Activated CD4-positive, alpha-beta T cell treated with anti-CD3 and anti-CD28 coated beads for 1 hour (primary cell): ENCODE results near the gene SLC2A13.
"Not testable (repeated sequence)": the region's sequence is repeated elsewhere in the genome, so short reads cannot be mapped to it uniquely, and the experiment has no call there.

Experiments used
- DNase-seq: peaks from one replicate; pipeline ENCODE4 v3.0.0-alpha.2; 2020

Gene SLC2A13

DNA sequence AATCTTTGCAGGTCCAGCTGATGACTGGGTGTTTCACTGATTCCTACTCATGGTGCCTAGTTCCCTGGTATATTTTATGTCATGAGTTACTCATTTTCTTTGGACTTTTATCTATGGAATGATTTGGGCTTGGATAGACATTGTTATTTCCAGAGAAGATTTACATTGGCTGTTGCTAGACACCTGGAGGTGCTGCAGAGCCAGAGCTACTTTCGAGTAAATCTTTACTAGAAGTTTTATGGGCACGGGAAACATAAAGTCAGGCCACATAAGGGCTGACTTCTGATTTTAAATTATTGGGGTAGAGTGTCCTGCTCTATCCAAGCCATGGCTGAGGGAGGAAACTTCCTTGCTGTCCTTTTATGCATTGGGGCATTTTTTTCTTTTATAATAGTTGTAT, 310.4 kb downstream of the SLC2A13 start:
- DNase-seq = no peak

DNA sequence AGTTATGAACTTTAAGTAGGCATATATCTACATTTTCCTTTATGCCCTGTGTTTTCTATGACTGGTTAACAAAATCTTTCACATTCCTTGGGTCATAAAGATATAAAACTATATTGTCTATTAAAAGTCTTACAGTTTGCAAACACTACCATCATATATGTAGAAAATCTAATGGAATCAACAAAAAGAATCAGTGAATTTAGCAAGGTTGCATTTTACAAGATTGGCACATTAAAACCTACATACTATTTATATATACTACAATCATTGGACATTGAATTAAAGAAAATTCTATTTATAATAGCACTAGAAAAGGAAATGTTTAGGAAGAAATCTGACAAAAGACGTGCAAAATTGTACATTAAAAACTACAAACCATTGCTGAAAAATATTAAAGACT, 312.9 kb downstream of the SLC2A13 start:
- DNase-seq = no peak

DNA sequence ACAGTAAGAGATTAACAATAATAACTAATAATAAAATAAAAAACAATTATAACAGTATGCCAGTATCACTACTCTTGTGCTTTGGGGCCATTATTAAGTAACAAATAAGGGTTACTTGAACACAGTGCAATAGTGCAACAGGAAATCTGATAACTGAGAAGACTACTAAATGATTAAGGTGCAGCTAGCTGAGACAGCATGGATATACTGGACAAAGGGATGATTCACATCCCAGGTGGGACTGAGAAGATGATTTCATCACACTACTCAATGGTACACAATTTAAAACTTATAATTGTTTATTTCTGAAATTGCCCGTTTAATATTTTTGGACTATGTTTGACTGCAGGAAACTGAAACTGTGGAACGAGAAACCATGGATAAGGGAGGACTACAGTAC, 317.6 kb downstream of the SLC2A13 start:
- no peak for DNase-seq

DNA sequence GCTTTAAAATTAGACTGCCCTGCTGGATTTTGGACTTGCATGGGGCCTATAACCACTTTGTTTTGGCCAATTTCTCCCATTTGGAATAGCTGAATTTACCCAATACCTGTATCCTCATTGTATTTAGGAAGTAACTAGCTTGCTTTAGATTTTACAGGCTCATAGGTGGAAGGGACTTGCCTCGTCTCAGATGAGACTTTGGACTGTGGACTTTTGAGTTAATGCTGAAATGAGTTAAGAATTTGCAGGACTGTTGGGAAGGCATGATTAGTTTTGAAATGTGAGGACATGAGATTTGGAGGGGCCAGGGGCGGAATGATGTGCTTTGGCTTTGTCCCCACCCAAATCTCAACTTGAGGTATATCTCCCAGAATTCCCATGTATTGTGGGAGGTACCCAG, 320.1 kb downstream of the SLC2A13 start:
- DNase-seq = not testable (repeated sequence)

DNA sequence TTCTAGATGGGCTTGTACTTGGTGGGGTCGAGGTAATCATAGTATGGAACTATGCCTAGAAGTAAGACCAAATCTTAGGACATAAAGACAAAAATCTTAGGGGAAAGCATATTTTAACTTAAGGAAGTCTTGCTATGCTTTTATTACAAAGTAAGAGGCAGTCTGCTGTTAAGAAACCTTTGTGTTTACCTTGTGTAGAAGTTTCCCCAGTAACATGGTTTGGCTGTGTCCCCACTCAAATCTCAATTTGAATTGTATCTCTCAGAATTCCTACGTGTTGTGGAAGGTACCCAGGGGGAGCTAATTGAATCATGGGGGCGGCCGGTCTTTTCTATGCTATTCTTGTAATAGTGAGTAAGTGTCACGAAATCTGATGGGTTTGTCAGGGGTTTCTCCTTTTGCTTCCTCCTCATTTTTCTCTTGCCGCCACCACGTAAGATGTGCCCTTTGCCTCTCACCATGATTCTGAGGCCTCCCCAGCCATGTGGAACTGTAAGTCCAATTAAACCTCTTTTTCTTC, 323.8 kb downstream of the SLC2A13 start:
- DNase-seq = no peak

DNA sequence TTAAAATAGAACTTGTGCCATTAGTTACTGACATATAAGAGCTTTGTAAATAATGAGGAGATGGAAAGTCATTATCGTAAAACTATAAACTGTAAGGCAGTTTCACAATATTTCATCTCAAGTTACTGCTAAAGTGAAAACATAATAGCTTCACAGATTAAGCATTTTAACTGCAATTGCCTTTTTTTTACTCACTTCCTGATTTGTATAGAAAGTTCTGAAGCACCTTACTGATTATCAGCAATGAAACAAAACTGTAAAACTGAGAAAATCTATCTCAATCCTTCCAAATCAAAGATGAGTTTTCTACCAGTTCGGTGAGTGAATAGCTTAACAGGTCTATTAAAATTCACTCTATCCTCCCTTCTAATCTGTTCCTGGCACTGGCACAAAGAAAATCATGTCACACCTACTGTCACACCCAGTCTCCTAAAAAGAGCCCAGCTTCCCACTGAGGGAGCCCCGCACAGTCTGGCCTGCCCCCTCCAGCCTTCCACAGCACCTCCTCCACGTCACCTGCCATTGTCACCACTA, 324.9 kb downstream of the SLC2A13 start:
- DNase-seq = no peak

DNA sequence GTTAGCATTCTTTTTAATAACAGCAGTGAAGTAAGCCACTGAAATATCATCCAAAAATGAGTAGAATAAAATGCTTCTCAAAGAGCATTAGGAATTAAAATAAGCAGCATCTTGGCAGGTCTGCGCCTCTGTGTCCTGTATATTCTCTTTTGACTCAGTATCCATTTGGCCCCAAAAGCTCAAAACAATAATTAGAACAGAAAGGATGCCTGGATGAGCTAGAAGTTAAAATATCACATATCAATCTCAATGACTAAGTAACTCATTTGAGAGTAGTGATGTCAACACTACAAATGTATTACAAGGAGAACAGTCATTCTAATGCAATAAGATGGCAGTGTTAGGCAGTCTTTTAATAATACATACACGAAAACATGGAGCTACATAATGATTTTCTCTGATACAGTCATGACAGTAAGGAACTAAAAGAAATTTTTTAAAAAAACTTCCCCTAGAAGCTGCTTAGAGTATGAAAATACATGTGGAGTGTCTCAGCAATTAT, 325.4 kb downstream of the SLC2A13 start:
- DNase-seq = no peak

DNA sequence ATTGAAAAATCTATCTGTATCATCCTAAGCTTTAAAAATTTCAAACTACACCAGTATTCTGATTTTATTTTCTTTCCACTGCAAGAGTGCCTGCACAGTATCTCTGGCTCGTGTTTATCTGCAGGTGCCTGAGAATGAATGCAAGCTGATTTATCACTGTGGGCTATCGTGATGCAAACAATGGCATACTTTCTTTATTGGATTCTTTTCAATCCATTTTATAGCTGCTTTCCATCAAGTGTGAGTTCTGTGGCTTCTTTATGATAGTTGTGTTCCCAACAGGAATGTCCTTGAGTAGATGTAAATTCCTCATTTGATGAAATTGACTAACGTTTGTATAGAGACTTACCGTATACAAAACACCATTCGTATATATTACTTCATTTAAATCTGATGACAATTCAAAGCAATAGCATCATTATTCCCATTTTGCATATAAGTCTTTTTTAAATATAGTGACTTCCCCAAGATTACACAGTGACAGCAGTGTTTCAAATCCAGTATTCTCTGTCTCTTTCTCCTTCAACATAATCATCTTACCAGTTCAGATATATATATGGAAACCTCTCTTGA, 326.0 kb downstream of the SLC2A13 start:
- DNase-seq = no peak

DNA sequence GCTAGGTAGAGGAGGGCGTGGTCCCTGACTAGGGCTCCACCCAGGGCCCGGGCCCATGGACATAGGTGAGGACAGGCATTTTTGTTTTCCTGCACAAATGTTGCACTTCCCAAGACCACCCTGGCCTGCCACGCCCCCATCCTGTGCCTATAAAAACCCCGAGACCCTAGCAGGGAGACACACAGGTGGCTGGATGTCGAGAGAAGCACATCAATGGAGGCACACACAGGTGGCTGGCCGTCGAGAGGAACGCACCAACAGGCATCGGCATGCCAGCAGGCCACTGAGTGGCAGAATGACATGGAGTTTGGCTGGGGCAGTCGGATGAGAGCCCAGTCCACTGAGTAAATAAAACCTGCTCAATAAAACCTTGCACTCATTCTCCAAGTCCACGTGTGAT, 328.4 kb downstream of the SLC2A13 start:
- DNase-seq = no peak

DNA sequence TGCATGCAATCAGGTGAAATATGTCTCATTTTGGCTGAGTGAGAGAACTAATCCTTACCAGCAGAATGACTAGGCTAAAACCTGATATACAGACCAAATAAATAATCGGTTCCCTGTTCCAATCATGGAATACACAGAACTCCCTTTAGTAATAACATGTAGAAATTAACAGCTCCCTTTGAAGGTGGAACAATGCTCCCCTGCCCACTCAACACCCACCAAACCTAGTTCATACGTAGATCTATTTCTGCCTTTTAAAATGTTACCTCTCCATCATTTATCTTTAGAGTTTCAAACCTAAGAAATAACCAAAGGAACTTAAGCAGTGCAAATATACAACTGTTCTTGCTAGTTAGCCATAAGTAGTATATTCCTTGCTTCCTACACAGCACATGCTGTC, 332.6 kb downstream of the SLC2A13 start:
- no peak for DNase-seq

DNA sequence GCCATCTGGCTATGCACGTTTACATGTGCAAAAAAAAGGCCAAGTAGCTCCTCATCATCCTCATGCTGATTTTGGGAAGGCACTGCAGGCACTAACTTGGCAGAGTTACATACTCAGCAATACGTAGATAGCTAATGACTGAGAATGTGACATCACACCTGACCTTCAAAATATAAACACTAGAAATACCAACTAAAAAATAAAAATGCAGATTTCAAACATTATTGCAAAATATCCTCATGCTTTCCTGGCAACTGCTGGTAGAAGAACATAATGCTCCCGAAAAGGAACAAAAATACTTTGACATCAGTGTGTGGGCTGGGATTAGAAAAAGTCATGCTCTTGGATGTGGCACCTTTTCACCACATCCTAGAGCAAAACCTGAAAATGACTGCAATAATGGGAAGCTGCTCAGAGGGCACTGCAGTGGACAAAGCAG, 333.0 kb downstream of the SLC2A13 start:
- no peak for DNase-seq

DNA sequence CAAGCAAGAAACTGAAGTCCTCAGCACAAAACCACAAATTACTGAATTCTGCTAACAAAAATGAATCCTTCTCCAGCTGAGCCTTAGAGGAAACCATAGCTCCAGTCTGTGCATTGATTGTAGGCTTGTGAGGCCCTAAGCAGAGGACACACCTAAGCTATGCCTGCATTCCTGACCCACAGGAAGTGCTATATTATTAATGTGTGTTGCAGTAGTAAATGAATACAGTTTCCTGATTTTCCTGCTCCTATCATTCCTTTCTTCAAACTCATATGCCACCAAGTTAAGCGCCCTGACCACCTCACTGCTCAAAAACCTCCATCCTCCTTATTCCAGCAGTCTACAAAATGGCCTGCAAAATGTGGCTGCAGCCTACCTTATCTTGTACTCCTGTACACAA, 334.4 kb downstream of the SLC2A13 start:
- DNase-seq = no peak

DNA sequence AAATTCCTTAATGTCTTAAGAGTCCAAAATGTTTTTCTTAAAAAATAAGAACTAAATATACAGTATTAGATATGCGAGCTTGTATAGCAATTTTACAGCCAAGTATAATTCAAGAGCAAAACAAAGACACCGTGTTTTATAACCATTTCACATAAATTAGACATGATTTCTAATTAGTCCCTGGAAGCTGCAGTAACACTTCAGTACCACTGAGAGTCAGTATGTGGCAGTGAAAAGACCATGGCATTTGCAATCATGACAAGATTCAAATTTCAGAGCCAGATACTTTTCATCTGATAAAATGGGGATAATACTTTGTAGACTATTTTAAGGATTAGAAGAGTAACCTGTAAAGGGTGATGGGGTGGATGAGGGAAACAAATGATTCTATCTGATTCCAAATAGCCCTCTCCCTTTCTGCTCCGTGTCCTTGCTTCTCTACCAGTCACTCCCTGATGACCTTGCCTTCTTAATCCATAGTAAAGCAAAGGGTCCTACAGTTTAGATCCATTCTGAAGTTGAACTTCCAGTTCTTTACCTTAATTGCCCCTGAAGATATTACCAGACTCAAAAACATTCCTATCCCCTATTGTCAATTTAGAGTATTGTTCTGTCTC, 340.8 kb downstream of the SLC2A13 start:
- DNase-seq = no peak

DNA sequence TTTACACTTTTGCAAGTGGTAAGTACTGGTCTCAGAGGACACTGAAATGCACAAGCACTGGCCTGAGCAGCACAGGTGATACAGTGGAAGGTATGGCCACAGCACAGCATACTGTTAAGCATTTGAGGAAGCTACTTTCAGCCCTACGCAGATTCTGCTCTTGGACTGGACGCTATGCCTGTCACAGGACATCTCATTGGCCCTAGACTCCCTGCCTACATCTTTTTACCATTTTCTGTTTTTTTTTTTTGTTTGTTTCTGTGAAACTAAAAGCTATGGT, 342.1 kb downstream of the SLC2A13 start:
- DNase-seq = no peak

DNA sequence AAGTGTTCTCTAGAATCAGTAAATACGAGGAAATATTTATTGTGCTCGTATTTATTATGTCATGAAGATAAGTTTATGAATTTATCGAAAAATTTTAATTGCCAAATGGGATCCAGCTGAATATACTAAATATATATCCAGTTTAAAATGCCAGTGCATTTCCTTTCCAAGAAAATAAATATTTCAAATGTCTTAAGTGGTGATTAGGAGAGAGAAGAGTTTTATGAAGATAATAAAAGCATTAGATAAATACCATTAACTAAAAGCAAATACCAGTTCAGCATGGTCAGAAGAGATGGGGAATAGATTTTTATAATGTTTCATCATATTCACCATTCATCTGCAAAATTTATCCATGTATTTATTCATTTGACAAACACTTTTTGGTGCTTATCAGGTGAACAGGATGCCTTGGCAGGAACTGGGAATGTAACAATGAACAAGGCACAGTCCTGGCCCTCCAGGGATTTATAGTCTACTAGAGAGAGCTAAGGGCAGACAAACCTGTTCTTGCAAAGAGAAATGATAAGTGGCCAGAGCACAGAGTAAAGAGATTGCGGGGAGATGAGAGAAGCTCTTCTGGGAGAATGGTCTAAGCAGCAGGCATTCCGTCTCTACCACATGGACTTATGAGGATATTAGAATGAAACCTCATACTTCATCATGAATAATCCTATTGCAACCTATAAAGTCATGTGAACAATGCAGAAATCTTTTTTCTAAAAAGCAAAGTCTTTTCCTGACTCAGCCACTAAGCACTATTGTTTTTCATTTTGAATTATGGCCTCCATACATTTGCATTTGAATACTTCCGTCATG, 342.6 kb downstream of the SLC2A13 start:
- DNase-seq = no peak

DNA sequence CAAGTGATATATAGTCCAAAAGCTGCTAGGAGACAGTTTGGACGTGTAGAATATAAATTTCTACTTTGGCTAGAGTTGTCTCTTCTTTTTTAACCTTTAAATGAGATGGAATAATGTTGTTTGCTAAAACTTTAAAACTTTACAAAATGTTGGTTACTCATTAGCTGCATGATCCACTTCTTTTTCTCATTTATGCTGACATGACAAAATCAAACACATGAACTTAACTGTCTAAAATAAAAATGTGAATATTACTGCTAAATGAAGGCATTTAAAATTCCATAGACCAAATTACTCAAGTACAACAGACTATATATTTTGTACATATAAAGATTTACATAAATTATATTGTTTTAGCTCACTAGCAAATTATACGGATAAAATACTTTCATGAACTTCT, 350.4 kb downstream of the SLC2A13 start:
- DNase-seq = no peak

DNA sequence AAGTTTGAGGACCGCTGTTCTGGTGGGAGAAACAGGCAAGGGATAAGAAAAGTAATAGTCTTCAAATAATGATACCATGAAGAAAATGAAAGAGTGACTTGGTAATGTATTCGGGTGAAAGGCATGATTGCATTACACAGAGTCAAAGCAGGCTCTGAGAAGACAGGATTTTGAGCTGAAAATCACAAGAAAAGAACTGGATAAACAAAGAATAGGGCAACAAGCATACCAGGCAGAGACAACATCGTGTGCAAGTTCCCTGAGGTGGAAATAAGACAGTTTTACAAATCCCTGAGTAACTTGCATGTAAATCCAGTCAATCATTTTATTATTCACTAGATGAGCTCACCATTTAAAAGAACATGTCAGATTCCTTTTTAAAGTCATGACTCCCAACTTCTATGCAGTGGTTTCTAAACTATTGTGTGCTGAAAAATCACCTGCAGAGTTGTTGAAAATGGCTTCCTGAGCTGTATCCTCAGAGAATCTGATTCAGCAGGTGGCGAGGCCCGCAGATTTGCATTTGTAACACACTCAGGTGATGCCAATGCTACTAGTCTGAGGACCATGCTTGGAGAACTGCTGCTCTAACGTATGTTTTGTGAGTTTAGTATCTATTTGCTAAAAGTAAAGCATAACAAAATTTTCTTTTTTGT, 353.3 kb downstream of the SLC2A13 start:
- no peak for DNase-seq

DNA sequence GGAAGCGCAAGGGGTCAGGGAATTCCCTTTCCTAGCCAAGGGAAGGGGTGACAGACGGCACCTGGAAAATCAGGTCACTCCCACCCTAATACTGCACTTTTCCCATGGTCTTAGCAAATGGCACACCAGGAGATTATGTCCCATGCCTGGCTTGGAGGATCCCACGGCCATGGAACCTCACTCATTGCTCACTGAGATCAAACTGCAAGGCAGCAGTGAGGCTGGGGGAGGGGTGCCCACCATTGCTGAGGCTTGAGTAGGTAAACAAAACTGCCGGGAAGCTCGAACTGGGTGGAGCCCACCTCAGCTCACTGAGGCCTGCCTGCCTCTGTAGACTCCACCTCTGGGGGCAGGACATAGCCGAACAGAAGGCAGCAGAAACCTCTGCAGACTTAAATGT, 359.7 kb downstream of the SLC2A13 start:
- DNase-seq = not testable (repeated sequence)

DNA sequence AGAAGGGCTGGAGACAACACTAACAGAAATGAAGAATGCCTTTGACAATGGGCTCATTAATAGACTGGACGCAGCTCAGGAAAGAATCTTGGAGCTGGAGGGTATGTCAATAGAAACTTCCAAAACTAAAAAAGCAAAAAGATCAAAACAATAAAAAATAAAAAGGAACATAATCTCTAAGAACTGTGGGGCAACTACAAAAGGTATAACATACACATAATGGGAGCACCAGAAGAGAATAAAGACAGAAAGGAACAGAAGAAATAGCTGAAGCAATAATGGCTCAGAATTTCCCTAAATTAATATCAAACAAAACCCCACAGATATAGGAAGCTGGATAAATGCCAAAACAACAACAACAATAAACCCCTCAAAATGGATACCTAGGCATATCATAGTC, 362.2 kb downstream of the SLC2A13 start:
- no peak for DNase-seq

DNA sequence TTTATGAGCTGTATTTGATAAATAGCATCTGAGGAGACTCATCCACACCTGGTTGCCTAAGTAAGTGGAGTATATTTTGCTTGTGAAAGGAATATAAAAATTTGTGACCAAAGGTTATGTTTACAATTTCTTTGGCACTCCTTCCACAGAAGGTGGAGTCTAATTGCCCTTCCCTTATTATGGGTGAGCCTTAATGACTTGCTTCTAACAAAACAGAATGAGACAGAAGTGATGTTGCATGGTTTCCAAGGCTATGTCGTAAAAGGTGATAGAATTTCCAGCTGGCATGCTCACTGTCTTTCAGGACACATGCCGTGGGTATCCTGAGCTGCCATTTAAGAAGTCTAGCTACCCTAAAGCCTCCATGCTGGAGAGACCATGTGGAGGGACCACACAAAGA, 369.5 kb downstream of the SLC2A13 start:
- no peak for DNase-seq

DNA sequence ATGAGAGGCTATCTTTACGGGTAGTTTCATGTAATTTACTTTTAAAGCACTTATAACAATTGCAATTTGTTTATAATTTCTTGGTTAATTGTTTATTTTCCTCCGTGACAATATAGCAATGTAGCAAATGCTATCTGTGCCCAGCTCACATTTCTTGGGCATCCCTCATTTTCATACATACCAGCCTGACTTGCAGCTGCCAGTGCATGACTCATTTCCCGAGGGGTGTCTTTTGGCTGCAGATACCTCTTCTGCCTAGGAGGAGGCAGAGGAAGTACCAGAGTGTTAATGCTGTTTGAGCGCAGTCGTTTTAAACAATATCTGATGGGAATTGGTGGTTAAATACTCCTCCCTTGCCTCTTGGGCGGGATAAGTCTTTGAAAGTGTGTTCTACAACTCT, 382.1 kb downstream of the SLC2A13 start:
- DNase-seq = no peak

DNA sequence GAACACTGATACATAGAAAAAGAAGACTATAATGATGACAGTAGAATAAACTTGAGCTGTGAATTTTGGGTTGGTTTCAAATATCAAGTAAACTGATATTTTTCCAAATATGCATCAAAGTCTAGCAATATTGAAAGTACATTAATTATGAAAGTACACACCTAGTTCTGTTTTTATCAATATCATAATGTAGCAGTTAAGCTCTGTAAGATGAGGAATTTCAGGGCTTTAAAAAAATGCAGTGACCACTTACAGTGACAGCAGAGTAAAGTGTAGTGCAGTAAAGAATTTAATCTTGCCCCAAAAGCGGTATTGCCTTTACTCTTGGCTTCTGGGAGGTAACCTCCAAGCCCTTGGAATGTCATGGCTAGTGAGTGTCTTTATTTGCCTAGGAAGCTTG, 383.4 kb downstream of the SLC2A13 start:
- no peak for DNase-seq

DNA sequence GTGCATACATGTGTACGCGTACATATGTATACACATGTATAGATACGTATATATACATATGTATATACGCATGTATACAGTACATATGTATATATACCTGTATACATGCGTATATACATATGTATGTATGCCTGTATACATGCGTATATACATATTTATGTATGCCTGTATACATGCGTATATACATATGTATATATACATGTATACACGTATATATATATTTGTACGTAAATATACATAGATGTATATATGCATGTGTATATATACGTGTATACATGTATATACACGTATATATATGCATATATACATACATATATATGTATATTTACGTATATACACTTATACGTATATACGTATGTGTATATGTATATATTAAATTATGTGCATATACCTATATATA, 392.3 kb downstream of the SLC2A13 start:
- DNase-seq = no peak
